GM19099 (cell line): ENCODE results near the gene METTL13.

Source experiments
- POLR2A ChIP-seq: IDR thresholded peaks from 3 replicates; pipeline ENCODE4 v1.6.1; 2011; ENCODE audit warnings: low read depth; ENCODE audit not compliant: insufficient read length; ENCODE audit errors: extremely low read depth

Gene METTL13

DNA sequence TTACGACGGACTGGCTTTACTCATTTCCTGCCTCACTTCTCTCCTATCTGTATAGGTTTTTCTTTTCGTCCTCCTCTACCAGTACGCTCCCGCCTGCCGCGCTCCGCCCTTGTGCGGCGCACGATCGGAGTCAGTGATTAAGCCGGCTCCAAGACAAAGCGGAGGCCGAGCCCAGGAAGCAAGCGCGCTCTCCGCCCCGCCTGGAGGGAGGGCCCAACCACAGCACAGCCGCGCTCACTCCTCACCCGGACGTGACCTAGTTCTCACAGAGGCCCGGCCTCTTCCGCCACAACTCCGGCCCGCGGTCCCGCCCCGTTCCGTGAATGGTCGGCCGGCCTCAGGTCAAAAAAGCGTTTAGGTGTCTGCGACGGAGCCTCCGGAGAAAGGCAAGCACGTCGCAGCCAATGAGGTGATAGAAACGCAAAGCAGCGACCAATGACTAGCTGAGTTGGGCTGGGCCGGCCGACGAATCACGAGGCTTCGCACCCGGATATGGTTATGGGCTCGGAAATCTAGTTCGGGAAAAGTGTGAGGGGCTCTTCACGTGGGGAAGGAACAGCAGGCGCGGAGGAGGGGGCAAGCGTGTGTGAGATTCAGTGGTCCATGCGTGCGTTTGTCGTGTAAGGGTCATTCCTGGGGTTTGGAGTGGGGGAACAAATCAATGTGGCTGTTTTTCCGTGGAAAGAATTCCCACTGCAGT lies at the start of gene METTL13:
Gene METTL13 (plus strand): TSS at position 485 of the 700 bp plus-strand sequence. CDS start 308 bp downstream, outside the sequence.
- peak; percentile 74 for TF ChIP-seq POLR2A

- no peak for TF ChIP-seq POLR2A
These were observed 45.3 kb upstream of the METTL13 start for GRCh38 chr1:171736196-171736595.

DNA sequence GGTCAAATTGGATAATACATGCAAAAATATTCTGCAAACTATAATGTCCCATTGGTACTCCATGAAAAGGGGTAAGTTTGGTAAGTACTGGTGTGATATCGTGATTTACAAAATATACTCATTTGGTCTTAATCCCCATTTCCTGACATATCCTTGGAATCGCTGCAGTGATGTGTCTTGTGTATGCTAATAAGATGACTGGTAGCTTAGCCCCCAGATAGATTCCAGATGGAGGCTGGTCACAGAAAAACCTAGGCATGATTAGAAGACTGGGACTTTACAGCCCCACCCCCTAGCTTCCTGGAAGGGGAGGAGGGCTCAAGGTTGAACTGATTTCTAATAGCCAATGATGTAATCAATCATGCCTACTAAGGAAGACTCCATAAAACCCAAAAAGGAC lies 42.5 kb upstream of the METTL13 start:
- TF ChIP-seq POLR2A: no peak

GRCh38 chr1:171739656-171740055 lies 41.8 kb upstream of the METTL13 start:
- TF ChIP-seq POLR2A: no peak

GRCh38 chr1:171740356-171740863 lies 41.0 kb upstream of the METTL13 start:
- TF ChIP-seq POLR2A: no peak

DNA sequence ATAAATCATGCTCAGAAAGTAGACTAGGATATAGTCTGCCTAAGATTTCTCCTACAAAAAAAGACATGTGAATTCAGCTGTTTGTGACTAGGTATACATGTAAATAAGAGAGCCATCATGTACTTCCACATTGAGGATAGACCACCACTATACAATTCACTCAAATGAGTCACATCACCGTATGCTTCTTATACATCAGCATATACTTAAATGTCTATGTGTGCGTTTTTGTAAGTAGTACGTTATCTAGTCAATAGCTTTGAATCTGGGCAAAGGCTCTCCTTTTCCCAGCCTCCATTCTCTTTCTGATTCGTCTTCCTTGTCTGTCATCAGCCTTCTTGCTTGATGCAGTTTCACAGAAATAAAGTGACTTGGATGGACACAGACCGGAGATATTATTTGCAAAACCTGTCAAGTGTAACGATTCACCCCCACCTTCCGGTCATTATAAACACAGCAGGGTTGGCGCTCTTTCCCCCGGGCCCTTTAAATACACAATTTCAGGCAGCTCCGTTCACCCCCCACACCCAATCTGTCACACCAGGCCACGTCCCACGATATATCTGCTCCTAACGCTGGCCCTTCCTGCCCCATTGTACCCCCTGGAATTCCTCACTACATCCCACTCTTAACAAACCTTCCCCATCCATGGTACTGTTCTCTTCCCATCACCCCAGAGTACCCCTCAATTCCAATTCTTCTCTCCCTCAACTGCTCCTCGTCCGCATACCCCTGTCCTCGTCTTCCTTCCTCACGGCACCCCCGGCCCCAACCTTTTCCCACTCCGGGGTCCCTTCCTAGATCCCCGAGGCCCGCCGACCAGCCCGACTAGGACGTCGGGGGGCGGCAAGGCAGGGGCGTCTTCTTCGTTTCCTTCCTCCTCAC lies 40.2 kb upstream of the METTL13 start:
- no peak for TF ChIP-seq POLR2A

GRCh38 chr1:171741872-171742576 lies 39.4 kb upstream of the METTL13 start, which contains the start of gene VAMP4:
TSS of gene VAMP4 (minus strand) at chr1:171742065. CDS start at chr1:171738414, 3,651 bp downstream.
- TF ChIP-seq POLR2A: peak; percentile 82

DNA sequence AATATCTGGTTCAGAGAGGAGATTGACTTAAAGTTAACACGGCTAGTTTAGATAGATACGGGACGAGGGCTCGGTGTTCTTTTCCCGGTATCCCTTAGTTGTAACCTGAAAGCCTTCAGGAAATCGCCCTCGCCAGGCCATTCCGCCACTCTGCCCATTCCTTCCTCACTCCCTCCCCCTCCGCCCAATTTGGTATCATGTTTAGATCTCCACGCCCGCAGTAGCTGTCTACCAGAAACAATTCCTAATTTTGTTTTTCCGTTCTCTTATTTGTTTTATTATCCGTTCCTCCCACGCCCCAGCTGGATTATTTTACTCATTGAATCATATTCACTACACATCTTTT lies 38.9 kb upstream of the METTL13 start:
- TF ChIP-seq POLR2A: no peak

- TF ChIP-seq POLR2A: no peak
These were observed 38.2 kb upstream of the METTL13 start for GRCh38 chr1:171743081-171743870.

GRCh38 chr1:171744986-171745385 lies 36.5 kb upstream of the METTL13 start:
- TF ChIP-seq POLR2A: no peak

DNA sequence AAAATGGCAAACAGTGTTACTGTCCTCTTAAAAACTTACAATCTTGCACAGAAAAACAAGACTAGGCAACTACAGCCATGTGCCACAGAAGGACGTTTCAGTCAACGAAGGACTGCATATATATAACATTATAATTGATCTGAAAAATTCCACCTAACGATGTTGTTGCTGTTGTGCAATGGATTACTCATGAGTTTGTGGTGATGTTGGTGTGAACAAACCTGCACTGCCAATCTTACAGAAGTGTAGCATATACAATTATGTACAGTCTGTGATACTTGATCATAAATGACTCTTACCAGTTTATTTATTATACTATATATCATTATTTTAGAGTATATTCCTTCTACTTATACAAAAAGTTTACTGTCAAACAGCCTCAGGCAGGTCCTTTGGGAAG lies 32.8 kb upstream of the METTL13 start:
- TF ChIP-seq POLR2A: no peak

- TF ChIP-seq POLR2A: no peak
These were observed 30.2 kb upstream of the METTL13 start for GRCh38 chr1:171751221-171751620.

DNA sequence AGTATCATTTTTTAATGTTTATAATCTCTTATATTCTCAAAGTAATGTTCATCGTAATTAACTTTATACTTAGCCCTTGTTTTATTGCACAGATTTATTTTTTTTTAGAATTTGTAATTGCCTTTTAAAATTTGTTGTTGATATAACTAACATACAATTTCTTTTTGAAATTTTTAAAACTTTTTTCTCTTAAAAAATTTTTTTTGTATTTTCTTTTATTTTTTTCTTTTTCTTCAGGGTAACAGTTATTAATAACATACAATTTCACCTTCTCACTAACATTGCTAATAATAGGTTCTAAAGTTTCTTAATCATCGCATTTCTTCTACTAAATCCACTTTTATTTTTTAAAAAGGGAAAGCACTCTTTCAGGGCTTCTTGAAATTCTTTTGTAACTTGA lies 28.3 kb upstream of the METTL13 start:
- TF ChIP-seq POLR2A: no peak

DNA sequence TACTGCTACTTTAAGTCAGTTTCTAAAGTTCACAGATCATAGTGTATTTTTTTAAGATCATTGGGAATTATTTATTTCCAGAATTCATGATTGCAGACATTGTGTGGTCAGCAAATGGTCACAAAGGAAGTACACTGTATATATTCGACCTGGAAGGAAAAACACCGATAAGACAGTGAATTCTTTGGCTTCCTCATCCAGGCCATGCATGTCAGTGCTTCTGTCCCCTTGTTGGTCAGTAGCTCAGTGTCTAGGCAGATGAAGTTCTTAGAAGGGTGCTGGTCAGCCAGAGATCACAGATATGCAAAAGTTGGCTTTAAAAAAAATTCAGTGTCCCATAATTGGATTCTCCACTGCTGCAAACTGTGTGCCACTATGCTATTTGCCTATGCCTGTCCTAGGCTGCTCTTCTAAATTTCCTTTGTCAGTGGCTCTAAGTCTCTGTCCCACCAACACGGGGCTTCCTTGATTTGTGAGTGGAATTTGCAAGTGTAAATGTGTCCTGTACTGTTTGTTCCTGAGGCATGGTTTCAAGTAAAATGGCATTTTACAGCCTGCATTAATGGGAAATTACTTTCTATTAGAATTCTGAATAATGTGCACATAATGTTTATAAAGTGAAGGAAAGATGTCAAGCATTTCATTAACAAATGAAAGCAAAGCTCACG lies 27.6 kb upstream of the METTL13 start:
- no peak for TF ChIP-seq POLR2A
